Mesenteric fat pad (tissue), 1 donor: ENCODE results near the gene BABAM2. TPM values are rescaled to one million over a fixed set of nuclear protein-coding genes. Genes with fewer than 3 reads are reported as not detected.

Experiments
- DNase-seq: peaks from one replicate; pipeline ENCODE4 v3.0.0-alpha.2; 2020; ENCODE audit warnings: low spot score
- total RNA-seq: library from RNA; stranded (reverse); fragmentation: NEBNext Ultra II Directional; extraction: Animal tissue kit (Norgen Biotek cat#: 25700); gene quantifications from one replicate; pipeline ENCODE4 v1.2.1, GENCODE V29; 2021
- donor health status: DM: yes; HTN: yes; CAD: no.

The BABAM2 gene
- total RNA-seq, 1 donor from 2014 or later = 36.0 TPM

DNA sequence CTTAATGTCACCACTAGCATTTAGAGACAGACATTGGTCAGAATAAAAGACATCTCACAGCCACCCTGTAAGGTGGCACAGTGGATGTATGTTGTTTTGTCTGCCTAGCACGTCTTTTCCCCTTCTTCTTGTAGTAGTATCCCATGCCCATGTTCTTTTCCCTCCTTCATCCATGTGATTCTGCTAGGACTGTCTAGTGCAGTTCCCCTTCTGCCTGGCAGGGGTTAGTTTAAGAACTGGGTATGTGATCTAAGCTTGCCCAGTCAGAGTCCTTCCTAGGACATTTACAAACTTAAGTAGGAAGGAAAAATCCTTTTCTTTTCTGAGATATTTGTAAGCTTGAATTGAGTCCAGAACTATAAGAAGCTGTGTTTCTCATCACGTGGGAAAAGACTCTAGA lies 172.3 kb downstream of the BABAM2 start:
- no peak for DNase-seq

- no peak for DNase-seq
Observed at GRCh38 chr2:28063492-28063962, 173.0 kb downstream of the BABAM2 start.

GRCh38 chr2:28067602-28068001 lies 177.1 kb downstream of the BABAM2 start:
- DNase-seq = no peak

DNA sequence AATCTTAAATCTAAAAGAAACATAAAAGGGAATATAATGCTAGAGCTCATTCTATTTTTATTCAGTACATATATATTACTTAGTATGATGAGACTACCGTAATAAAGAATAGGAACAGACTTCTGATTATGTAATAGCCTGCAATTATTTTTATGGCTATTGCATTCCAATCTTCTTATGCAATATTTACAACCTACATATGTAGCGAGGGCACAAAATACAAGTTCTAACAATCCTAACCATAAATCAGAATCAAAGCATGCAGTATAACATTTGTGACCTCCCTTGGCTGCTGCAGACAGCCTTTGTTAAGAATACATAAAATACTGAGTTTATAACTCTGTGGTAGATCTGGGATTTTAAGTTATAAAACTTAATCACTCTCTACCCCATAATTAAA lies 177.6 kb downstream of the BABAM2 start:
- DNase-seq = no peak

DNA sequence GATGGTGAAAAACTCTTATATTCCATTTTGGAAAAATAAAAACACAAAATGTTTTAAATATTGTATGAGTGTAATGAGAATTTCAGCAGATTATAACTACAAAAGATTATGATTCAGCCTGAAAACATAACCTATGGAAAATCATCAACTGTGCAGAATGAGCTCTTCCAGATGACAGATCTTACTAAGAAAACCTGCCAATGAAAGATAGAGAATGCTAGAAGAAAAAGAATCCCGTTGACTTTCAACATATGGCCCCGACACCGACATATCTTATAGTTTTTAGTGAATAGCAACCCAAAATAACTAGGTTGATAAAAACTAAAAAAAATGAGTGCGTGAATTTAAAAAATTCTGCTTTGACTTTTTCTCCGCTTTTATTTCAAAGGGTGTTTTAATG lies 178.0 kb downstream of the BABAM2 start:
- no peak for DNase-seq

- DNase-seq = no peak
Observed at GRCh38 chr2:28071221-28071620, 180.7 kb downstream of the BABAM2 start.

- no peak for DNase-seq
Observed at GRCh38 chr2:28074137-28074536, 183.6 kb downstream of the BABAM2 start.

- no peak for DNase-seq
Observed at GRCh38 chr2:28080911-28081310, 190.4 kb downstream of the BABAM2 start.

DNA sequence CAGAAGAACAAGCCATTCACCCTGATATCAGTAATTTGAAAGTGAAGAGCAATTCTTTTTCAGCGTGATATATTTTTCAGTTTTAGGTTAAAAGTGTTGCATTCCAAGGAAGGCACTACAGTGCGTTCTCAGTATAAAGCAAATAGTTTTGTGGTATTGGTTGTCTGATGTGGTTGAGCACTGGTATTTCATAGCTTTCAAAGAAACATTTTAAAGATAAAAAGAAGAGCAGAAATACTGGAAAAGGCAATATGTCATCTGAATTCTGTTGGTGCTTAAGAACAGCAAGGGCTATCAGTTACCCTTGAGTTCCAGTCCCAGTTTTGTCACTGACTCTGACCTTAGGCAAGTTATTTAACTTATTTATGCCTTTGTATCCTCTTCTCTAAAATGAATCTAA lies 191.6 kb downstream of the BABAM2 start:
- DNase-seq = no peak

DNA sequence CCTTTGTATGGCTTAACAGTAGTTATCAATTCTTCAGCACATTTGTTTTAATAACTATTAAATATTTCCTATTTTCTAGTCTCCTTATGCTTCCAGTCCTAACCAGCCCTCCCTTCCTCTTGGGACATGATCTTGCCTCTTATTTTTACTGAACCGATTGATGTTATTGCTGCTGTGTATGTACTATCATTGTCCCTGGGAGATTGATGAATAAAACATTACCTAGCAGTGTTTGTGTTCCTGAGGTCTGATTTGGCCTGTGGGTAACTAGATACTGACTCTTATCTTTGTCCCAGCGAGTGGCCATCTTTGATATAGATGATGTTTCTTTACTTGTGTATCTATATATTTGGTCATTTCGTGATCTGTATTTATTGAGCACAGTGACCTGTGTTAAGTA lies 192.9 kb downstream of the BABAM2 start:
- DNase-seq = no peak

DNA sequence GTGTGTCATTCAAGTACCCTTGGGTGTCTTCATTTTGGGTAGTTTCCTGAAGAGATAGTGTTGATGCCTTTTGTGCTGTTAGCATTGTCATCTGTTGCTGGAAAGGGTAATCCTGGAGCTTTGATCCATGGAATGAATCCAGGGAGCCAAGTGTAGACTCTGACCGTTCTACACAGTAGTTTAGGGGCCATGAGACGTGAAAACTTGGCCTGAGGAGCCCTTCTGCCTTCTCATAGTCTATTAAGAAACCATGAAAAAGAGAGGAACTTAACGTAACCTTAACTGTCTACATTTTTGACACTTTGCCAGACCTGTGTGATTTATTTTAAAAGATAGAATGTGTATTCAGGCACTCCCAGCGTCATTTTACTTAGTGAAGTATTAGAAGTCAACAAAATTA lies 194.0 kb downstream of the BABAM2 start:
- no peak for DNase-seq

GRCh38 chr2:28085201-28085600 lies 194.7 kb downstream of the BABAM2 start:
- DNase-seq = no peak

DNA sequence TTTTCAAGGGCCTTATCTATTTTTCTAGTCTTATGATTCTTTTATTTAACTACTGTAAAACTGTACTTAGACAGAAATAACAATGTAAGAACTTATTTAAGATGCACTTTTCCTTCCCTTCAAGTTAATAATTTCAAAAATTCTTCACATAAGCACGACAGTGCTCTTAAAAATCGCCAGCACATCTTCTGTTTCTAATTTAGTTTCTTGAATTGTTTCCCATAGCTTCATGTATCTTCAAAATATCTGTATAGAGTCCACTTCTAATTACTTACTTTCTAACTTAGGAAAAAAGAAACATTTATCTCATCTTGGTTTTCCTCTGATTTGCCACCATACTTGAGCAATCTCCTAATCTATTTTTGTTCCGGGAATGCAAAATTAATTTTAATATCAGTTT lies 196.1 kb downstream of the BABAM2 start:
- DNase-seq = no peak

DNA sequence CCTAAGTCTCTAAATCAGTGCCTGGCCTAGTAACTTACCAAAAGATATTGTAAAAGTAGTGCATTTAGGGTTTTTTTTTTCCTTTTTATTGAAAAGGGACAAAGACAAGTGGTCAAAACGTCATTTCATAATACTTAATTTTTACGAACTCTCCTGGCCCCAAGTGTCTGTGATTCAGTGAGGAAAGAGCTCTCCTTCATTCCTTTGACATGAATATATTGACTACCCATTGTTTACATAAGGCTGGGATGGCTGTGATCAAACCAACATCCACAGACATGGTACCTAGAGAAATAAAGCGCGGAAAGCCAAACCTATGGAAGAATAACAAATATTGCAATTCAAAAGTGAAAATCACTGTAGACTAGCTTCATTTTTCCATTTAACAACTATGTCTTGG lies 198.4 kb downstream of the BABAM2 start:
- DNase-seq = no peak

GRCh38 chr2:28089486-28089885 lies 199.0 kb downstream of the BABAM2 start:
- no peak for DNase-seq

GRCh38 chr2:28093308-28093707 lies 202.8 kb downstream of the BABAM2 start:
- DNase-seq = no peak

DNA sequence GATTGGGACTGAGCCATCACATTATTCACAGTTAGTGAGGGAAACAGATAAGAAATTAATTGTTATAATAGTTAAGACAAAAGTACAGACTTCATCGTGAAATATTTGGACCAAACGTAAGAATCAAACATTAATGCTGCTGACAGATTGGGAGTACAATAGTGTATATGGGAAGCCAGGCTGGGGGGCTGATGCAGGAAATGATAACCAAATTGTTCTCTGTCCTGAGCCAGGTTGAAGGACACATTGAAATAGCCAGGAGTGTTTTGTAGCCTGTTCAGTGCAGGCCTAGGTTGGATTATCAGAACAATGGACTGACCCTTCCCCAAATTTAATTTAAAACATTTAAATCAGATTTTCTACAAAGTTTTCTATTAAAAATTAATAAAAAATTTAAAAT lies 203.2 kb downstream of the BABAM2 start:
- no peak for DNase-seq

- no peak for DNase-seq
Observed at GRCh38 chr2:28094739-28095138, 204.2 kb downstream of the BABAM2 start.

DNA sequence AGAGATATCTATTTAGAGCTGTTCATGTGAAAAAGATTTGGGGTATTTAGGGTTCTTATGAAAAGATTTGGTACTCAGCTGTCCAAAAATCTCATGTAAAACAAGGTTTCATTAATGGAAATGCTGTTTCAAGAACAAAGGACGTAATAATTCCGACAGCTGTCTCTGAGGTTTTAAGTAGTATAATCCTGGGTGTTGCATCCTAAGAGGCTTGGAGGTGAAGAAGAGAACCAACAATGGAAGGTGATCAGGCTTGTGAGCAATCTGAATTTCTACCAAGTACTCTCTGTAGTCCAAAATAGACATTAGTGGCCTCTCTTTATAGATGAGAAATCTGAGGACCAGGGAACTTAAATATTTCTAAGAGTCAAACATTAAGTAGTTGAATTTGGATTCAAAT lies 205.1 kb downstream of the BABAM2 start:
- no peak for DNase-seq

GRCh38 chr2:28096421-28096820 lies 205.9 kb downstream of the BABAM2 start:
- DNase-seq = no peak

- no peak for DNase-seq
Observed at GRCh38 chr2:28098501-28099225, 208.1 kb downstream of the BABAM2 start.

GRCh38 chr2:28101123-28101522 lies 210.6 kb downstream of the BABAM2 start:
- no peak for DNase-seq

- DNase-seq = no peak
Observed at GRCh38 chr2:28101892-28102291, 211.4 kb downstream of the BABAM2 start.

DNA sequence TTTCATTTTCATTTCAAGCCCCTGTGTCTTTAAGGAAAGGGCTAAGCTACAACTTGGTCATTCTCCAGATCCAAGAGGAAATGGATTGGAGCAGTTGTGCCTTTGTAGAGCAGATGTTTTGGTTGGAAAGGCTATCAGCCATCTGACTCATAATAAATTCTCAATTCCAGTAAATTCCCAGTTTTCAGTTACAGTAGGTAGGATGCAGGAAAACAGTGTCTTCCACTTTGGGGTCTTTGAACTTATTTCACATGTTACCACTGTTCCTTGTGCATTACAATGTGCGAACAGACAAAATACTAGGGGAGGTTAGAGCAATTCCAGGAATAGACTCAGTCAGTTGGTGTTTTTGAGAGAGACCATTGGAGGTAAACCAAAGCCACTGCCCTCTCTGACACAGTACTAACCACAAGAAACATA lies 211.9 kb downstream of the BABAM2 start:
- no peak for DNase-seq
